DND-41 (cell line): Measurements from ENCODE around the gene ZNF789.

ENCODE experiments used
- EZH2 ChIP-seq: IDR thresholded peaks from 3 replicates; pipeline ENCODE4 v1.6.1; 2012; ENCODE audit warnings: borderline replicate concordance, low read depth, mild to moderate bottlenecking, moderate library complexity, low read length, inconsistent platforms; ENCODE audit not compliant: severe bottlenecking
- TF ChIP-seq, protein P1 (sequence below): IDR thresholded peaks from 2 replicates; pipeline ENCODE4 v1.5.1; 2012; ENCODE audit warnings: borderline replicate concordance, low read length, moderate library complexity, mild to moderate bottlenecking; ENCODE audit not compliant: poor library complexity, severe bottlenecking; ENCODE audit errors: extremely low read depth

DNA sequence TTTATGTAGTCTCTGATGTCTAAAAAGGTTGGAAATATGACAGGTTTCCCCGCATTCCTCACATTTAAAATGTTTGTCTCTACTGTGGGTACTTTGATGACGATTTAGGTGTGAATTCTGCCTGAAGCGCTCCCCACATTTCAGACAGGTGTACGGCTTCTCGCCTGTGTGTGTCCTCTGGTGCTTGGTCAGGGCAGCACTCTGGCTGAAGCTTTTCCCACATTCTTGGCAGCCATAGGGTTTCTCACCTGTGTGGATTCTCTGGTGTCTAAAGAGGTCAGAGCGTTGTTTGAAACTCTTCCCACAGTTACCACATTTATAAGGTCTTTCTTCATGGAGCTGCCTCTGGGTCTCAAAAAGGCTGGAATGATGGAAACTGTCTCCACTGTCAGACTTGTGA lies 21.1 kb downstream of the ZNF789 start:
- TF ChIP-seq, protein P1, sequence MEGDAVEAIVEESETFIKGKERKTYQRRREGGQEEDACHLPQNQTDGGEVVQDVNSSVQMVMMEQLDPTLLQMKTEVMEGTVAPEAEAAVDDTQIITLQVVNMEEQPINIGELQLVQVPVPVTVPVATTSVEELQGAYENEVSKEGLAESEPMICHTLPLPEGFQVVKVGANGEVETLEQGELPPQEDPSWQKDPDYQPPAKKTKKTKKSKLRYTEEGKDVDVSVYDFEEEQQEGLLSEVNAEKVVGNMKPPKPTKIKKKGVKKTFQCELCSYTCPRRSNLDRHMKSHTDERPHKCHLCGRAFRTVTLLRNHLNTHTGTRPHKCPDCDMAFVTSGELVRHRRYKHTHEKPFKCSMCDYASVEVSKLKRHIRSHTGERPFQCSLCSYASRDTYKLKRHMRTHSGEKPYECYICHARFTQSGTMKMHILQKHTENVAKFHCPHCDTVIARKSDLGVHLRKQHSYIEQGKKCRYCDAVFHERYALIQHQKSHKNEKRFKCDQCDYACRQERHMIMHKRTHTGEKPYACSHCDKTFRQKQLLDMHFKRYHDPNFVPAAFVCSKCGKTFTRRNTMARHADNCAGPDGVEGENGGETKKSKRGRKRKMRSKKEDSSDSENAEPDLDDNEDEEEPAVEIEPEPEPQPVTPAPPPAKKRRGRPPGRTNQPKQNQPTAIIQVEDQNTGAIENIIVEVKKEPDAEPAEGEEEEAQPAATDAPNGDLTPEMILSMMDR = no peak
- no peak for TF ChIP-seq EZH2
